ENCODE data around the gene PTPN6. TPM values are rescaled to one million over a fixed set of nuclear protein-coding genes. Genes with fewer than 3 reads are reported as not detected.
A peak's percentile ranks its signal among the peaks of the same experiment; 100 is the strongest.

PTPN6 gene
- total and polyA plus RNA-seq, 10 of the 15 experiments (the other 5 are each of a cell fraction or from before 2014, with no cell fraction given) = 229 to 457 (median 370) TPM

DNA sequence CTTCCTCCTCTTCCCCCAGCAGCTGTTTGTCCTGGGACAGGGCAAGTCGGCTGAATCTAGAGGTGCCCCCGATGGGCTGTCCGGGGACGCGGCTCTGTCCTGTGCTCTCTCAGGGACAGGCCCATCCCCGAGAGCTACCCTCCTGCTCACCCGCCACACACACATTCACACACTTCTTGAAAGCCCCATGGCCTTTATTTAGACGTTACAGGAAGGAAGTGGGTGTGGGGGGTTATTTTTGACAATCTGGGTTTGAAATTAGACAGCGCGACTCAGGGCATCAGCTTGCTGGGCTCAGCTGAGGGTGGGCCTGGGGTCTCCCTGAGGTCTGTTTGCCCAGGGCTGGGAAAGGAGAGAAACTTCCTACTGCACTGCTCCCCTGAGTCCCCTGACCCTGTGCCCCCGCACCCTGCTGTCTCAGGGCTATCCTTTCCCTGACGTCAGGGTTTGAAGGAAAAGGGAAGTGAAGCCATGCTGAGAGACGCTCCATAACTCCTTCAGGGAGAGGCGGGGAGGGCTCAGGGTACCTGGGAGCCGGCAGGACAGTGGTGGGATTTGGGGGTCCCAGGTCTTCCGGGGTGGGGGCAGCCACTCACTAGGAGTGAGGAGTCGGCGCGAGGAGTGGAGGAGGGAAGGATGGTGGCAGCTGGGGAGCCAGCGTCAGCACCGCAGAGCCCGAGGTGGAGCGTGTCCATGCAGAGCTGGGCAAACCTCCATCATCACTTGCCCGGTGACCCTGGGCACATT, 8.1 kb downstream of the PTPN6 start (continued):
- TF ChIP-seq, protein P1, sequence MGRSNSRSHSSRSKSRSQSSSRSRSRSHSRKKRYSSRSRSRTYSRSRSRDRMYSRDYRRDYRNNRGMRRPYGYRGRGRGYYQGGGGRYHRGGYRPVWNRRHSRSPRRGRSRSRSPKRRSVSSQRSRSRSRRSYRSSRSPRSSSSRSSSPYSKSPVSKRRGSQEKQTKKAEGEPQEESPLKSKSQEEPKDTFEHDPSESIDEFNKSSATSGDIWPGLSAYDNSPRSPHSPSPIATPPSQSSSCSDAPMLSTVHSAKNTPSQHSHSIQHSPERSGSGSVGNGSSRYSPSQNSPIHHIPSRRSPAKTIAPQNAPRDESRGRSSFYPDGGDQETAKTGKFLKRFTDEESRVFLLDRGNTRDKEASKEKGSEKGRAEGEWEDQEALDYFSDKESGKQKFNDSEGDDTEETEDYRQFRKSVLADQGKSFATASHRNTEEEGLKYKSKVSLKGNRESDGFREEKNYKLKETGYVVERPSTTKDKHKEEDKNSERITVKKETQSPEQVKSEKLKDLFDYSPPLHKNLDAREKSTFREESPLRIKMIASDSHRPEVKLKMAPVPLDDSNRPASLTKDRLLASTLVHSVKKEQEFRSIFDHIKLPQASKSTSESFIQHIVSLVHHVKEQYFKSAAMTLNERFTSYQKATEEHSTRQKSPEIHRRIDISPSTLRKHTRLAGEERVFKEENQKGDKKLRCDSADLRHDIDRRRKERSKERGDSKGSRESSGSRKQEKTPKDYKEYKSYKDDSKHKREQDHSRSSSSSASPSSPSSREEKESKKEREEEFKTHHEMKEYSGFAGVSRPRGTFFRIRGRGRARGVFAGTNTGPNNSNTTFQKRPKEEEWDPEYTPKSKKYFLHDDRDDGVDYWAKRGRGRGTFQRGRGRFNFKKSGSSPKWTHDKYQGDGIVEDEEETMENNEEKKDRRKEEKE (IDR thresholded peaks at IDR 0.05) = no peak
- TF ChIP-seq RAD51 (IDR thresholded peaks at IDR 0.05) = 0 out of 2 replicates have a peak, but pooled peaks have one; percentile 16
- peak; percentile 15; the same call in 1 of the 2 replicates for TF ChIP-seq RAD21 (IDR thresholded peaks at IDR 0.05; ENCODE audit: insufficient read depth, low read depth, low read length)
- TF ChIP-seq RB1 (IDR thresholded peaks at IDR 0.05; ENCODE audit: borderline replicate concordance) = peak; percentile 69; the same call in 1 of the 2 replicates
- TF ChIP-seq SMAD1 (IDR thresholded peaks at IDR 0.05; ENCODE audit: low read depth, partially characterized antibody) = peak; percentile 14
- no peak for TF ChIP-seq KDM1A (IDR thresholded peaks at IDR 0.05; ENCODE audit: borderline replicate concordance)
- TF ChIP-seq CREB1 (IDR thresholded peaks at IDR 0.05; ENCODE audit: low read depth) = no peak
- TF ChIP-seq, protein P2, sequence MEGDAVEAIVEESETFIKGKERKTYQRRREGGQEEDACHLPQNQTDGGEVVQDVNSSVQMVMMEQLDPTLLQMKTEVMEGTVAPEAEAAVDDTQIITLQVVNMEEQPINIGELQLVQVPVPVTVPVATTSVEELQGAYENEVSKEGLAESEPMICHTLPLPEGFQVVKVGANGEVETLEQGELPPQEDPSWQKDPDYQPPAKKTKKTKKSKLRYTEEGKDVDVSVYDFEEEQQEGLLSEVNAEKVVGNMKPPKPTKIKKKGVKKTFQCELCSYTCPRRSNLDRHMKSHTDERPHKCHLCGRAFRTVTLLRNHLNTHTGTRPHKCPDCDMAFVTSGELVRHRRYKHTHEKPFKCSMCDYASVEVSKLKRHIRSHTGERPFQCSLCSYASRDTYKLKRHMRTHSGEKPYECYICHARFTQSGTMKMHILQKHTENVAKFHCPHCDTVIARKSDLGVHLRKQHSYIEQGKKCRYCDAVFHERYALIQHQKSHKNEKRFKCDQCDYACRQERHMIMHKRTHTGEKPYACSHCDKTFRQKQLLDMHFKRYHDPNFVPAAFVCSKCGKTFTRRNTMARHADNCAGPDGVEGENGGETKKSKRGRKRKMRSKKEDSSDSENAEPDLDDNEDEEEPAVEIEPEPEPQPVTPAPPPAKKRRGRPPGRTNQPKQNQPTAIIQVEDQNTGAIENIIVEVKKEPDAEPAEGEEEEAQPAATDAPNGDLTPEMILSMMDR (IDR thresholded peaks at IDR 0.05 in 2 of 3, conservative IDR thresholded peaks at IDR 0.05 in 1 of 3; ENCODE audit: control insufficient read depth in 2 of 3, extremely low read depth in 1 of 3, insufficient read depth in 1 of 3, low read depth in 3 of 3, low read length in 3 of 3) = no peak
- peak; percentile 87 for TF ChIP-seq POU2F2 (IDR thresholded peaks at IDR 0.05; ENCODE audit: borderline replicate concordance, low read depth, low read length)
- TF ChIP-seq, protein P3, sequence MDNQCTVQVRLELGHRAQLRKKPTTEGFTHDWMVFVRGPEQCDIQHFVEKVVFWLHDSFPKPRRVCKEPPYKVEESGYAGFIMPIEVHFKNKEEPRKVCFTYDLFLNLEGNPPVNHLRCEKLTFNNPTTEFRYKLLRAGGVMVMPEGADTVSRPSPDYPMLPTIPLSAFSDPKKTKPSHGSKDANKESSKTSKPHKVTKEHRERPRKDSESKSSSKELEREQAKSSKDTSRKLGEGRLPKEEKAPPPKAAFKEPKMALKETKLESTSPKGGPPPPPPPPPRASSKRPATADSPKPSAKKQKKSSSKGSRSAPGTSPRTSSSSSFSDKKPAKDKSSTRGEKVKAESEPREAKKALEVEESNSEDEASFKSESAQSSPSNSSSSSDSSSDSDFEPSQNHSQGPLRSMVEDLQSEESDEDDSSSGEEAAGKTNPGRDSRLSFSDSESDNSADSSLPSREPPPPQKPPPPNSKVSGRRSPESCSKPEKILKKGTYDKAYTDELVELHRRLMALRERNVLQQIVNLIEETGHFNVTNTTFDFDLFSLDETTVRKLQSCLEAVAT (IDR thresholded peaks at IDR 0.05) = peak; percentile 61; the same call in 1 of the 2 replicates
- TF ChIP-seq, protein P4, sequence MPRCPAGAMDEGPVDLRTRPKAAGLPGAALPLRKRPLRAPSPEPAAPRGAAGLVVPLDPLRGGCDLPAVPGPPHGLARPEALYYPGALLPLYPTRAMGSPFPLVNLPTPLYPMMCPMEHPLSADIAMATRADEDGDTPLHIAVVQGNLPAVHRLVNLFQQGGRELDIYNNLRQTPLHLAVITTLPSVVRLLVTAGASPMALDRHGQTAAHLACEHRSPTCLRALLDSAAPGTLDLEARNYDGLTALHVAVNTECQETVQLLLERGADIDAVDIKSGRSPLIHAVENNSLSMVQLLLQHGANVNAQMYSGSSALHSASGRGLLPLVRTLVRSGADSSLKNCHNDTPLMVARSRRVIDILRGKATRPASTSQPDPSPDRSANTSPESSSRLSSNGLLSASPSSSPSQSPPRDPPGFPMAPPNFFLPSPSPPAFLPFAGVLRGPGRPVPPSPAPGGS (IDR thresholded peaks at IDR 0.05; ENCODE audit: borderline replicate concordance, insufficient read depth, low read depth, low read length, poor library complexity, severe bottlenecking) = peak; percentile 92
- TF ChIP-seq, protein P5, sequence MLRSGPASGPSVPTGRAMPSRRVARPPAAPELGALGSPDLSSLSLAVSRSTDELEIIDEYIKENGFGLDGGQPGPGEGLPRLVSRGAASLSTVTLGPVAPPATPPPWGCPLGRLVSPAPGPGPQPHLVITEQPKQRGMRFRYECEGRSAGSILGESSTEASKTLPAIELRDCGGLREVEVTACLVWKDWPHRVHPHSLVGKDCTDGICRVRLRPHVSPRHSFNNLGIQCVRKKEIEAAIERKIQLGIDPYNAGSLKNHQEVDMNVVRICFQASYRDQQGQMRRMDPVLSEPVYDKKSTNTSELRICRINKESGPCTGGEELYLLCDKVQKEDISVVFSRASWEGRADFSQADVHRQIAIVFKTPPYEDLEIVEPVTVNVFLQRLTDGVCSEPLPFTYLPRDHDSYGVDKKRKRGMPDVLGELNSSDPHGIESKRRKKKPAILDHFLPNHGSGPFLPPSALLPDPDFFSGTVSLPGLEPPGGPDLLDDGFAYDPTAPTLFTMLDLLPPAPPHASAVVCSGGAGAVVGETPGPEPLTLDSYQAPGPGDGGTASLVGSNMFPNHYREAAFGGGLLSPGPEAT (IDR thresholded peaks at IDR 0.05; ENCODE audit: low read depth) = peak; percentile 97
- TF ChIP-seq IKZF2 (IDR thresholded peaks at IDR 0.05) = peak; percentile 99
- TF ChIP-seq ASH2L (IDR thresholded peaks at IDR 0.05; ENCODE audit: borderline replicate concordance, low read depth) = peak; percentile 96; the same call in 1 of the 2 replicates
- peak in 1 of 2 experiments; percentile 51; a peak in 1 of 3 replicates for TF ChIP-seq EGR1 (IDR thresholded peaks at IDR 0.05; ENCODE audit: borderline replicate concordance in 1 of 2, low read depth in 2 of 2, low read length in 2 of 2)
- TF ChIP-seq, protein P6, sequence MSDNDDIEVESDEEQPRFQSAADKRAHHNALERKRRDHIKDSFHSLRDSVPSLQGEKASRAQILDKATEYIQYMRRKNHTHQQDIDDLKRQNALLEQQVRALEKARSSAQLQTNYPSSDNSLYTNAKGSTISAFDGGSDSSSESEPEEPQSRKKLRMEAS (IDR thresholded peaks at IDR 0.05; ENCODE audit: low read depth, low read length) = peak; percentile 32; the same call in 1 of the 2 replicates

Data from GM12878 (cell line).